NCI-H526 treated with DMSO at 0.1 percent for 48 hours (cell line): Measurements from ENCODE around the gene IRF7.
"Not testable (repeated sequence)": the region's sequence is repeated elsewhere in the genome, so short reads cannot be mapped to it uniquely, and the experiment has no call there.

Source experiments
- DNase-seq: peaks from one replicate; lab custom pipeline; 2025; lab: John Stamatoyannopoulos, UW

The IRF7 gene

GRCh38 chr11:581342-581741, 34.4 kb downstream of the IRF7 start:
- DNase-seq: no peak

GRCh38 chr11:579830-580601, 35.7 kb downstream of the IRF7 start:
- DNase-seq: no peak

DNA sequence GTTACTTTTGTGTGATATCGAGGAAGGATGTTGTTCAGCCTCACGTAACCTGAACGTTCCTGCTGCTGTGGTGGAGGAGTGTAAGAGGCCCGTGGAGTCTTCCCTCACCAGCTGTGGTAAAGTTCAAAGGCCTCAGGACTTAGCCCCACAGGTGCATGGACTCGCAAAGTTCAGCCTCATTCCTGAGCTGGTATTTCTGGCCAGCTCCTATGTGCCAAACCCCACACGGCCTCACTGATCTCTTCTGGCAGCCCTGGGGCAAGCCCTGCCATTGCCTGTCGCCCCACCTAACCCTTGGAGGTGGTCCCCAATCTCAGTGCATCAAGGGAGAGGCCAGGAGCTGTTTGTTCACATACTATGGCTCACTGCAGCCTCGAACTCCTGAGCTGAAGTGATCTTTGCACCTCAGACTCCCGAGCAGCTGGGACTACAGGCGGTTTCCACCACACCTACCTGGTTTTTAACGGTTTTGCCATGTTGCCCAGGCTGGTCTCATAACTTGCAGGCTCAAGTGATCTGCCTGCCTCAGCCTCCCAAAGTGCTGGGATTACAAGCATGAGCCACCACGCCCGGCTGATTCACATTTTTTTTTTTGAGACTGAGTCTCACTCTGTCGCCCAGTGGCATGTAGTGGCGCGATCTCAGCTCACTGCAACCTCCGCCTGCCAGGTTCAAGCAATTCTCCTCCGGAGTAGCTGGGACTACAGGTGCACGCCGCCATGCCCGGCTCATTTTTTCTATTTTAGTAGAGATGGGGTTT, 37.3 kb downstream of the IRF7 start:
- no peak for DNase-seq

DNA sequence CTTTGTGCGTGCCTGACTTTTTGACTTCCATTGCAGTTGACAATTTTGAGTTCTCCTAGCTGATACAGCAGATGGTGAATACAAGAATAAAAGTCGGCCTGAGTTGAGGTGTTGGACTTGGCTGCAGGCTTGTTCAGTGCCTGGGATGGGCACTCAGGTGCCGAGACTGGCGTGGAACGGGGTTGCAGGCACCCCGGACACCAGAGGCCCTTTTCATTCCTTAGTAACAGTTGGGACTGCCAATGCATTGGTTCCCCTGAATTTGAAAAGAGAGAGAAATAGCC, 38.2 kb downstream of the IRF7 start:
- DNase-seq: no peak

DNA sequence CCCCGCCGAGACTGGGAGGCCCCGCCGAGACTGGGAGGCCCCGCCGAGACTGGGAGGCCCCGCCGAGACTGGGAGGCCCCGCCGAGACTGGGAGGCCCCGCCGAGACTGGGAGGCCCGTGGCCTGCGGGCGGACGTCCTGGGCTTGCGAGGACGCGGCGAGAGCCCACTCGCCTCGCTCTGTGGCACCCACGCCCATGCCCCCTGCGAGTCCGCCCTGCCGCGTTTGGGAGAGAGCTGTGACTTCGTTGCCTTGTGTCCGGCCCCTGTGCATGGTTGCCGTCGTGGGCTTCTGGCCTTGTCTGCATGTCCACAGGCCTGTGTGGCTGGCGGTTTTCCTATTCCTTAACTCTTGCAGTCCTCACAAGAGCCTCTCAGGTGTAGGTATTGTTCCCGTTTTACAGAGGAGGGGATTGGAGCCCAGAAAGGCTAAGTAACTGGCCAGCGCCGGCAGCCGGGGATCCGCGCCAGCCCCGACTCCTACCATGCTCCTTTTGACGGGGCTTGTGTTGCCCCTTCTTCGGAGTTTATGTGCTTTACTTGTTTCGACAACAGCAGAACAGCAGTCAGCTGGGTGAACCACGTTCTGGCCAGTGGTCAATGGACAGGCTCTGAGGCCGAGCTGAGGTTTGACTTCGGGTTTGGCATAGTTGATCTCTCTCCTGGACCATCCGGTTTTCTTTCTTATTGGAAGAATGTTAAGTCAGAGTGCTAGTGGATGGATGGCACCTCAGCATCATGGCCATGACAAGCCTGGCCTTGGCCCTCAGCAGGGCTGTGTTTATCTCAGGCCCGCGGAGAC, 38.7 kb downstream of the IRF7 start:
- no peak for DNase-seq

GRCh38 chr11:575996-576768, 39.6 kb downstream of the IRF7 start, which contains the start of gene PHRF1:
PHRF1 (plus strand) TSS chr11:576470; CDS start chr11:581513, 5,043 bp downstream.
- peak; percentile 97 for DNase-seq

GRCh38 chr11:575313-575995, 40.3 kb downstream of the IRF7 start:
- peak; percentile 80 for DNase-seq

- DNase-seq: no peak
Observed at GRCh38 chr11:574632-575312, 41.0 kb downstream of the IRF7 start.

DNA sequence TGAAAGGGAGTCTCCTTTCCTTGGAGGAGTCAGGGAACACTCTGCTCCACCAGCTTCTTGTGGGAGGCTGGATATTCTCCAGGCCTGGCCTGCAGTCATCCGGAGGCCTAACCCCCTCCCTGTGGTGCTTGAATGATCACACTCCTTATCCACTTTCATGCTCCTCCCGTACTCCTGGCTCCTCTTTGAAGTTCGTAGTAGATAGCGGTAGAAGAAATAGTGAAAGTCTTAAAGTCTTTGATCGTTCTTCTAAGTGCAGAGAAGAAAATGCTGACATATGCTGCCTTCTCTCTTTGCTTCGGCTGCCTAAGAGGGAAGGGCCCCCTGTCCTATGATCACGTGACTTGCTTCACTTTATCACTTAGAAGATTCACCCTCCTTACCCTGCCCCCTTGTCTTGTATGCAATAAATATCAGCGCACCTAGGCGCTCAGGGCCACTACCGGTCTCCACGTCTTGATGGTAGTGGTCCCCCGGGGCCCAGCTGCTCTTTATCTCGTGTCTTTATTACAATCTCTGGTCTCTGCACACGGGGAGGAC, 41.6 kb downstream of the IRF7 start:
- DNase-seq: not testable (repeated sequence)

DNA sequence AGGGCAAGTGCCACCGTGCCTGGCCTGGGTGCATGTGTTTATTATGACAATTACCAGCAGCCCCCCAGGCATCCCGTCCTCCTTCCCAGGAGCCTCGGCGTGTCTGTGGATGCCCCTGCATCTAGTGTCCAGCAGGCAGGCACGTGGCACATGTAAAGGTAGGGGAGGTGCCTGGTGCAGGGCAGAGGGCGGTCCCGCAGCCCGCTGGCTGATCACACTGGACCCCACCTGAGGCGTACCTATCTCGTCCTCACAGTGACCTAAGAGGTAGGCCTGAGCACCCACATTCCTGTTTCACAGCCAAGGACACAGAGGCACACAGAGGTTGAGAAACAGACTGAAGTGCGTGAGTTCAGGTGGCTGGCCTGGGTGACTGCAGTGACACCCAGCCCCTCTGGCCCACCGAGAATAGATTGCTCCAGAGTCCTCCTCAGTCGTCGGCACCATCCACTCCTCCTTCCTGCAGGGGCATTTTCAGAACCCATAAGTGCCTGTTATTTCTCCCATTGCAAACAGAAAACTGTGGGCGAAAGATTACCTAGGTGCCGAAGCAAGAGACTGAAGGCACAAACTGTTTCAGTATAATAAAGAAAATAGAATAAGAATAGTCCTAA, 42.5 kb downstream of the IRF7 start:
- DNase-seq: no peak

- no peak for DNase-seq
Observed at GRCh38 chr11:571802-572185, 44.0 kb downstream of the IRF7 start.

- DNase-seq: no peak
Observed at GRCh38 chr11:569158-569885, 46.4 kb downstream of the IRF7 start.

DNA sequence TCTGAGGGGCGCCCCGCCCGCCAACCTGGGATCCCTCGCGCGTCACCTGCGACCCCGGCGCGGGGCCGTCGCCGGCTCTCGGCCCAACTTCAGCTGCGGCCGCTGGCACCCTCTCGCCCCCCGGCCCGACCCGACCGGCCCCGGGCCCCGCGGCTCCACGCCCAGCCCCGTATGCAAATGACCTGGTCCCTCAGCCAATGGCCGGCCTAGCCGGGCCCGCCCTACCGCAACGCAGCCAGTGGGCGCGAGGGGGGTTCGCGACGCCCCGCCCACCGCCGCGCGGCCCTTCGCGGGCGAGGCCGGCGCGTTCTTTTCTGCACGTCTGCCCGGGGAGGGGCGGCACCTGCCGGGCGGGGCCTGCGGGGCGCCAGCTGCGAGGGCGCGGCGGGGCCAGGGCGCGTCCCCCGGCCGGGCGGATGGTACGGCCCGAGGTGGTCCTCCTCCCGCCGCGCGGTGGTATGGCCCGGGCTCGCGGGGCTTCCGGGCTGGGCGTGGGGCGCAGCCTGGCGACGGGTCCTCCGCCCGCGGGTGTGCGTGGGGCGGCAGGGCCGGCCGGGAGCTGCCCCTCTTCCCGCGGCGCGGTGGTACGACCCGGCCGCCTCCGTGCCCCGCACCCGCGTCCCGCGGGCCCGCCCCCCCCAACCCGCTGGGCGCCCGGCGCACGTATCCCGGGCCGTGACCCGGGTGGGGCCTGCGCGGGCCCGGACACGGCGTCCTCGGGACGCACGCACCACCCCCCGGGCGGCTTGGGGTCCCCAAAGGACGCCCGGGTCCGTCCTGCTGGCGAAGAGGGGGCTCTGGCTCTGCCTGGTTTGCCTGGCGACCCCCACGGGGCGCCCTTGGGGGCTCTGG, 47.2 kb downstream of the IRF7 start:
- peak; percentile 88 for DNase-seq

GRCh38 chr11:567629-568292, 48.0 kb downstream of the IRF7 start:
- no peak for DNase-seq

DNA sequence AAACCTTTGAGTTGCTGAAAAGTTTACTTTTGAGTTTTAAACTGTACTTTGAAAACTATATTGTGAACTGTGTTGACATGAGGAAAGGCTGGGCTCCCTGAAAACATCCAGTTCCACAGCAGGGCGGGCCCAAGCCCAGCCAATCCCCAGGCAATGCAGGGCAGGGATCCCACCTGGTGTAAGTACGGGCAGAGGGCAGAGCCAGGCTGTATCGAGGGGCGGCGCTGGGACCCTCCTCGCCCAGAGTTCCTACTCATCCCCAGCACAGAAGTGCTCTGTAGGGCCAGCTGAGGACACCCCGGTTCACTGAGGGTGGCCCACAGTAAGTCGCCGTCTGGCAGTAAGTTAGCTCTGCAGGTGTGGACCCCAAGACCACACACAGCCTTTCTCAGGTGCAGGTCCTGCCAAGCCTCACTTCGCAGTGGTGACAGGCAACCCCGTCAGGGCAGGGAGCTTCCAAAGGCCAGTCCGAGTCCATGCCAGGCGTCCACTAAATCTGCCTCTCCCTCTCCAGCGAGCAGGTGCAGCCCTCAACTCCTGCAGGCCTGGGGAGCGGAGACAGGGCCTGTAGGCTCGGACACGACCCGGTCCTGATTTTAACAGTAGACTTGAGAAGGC, 48.6 kb downstream of the IRF7 start:
- no peak for DNase-seq

GRCh38 chr11:565921-566509, 49.7 kb downstream of the IRF7 start:
- no peak for DNase-seq
